HG02840 (cell line): ENCODE measurements around the gene CYP11A1.
A peak's percentile ranks its signal among the peaks of the same experiment; 100 is the strongest.

Experiments used
- ATAC-seq: cut with Tn5 transposase; IDR thresholded peaks from one replicate; pipeline ENCODE4 v1.9.1; 2021; ENCODE audit warnings: mild to moderate bottlenecking, moderate library complexity, moderate number of reproducible peaks; ENCODE audit not compliant: unreplicated experiment, low FRiP score

Gene CYP11A1

GRCh38 chr15:74389241-74390048 is 22.0 kb upstream of the CYP11A1 start:
- no peak for ATAC-seq

- no peak for ATAC-seq
Observed at GRCh38 chr15:74388363-74388951, 21.0 kb upstream of the CYP11A1 start.

DNA sequence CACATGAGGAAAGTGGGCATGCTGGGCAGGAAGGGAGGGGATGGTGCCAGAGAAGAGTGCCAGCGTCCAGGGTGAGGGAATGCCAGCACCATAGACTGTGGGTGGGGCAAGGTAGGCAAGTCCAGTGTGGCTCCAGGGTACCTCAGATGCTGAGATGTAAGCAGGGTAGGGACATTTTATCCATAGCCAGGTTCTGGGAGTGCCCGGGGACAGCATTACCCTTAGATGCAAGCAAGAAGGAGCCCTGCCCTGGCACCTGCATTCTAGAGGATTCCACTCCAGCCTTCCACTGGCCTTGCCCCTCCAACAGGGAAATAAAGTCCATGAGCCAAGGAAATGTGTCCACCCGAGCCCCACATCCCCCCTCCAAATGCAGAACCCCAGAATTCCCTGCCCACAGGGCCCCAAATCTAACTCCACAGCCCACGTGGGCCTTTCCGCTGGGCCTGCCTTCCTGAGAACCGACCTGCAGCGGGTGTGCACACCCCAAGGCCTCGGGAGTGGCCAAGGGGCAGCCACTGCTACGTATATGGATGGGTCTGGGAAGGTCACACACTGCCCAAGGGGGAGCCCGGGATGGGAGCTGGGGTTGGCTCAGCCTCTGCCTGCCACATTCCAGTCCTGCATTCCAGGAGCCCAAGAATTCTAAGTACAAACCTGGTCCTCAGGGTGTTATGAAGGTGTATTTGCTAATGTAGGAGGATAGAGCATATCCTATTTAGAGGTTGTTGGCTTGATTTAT is 20.3 kb upstream of the CYP11A1 start:
- ATAC-seq: no peak

- ATAC-seq: no peak
Observed at GRCh38 chr15:74387141-74387541, 19.7 kb upstream of the CYP11A1 start.

- no peak for ATAC-seq
Observed at GRCh38 chr15:74386496-74387140, 19.2 kb upstream of the CYP11A1 start.

DNA sequence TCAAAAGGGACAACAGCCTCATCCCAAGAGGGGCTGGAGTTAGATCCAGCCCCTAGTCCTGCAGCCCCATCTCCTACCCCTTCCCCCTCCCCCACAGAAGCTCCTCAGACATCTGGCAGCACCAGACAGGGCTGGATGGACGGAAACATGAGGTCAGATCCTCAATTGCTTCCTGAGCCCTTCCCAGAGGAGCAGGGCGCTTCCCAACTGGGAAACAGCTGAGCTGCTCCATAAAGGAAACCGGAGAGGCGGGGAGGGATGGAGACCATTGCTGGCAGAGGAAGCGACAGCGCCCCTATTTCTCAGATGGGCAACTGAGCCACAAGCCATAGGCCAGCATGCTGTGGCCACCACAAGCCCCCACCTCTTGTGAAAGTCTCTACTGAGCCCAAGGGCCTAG is 18.3 kb upstream of the CYP11A1 start:
- no peak for ATAC-seq

DNA sequence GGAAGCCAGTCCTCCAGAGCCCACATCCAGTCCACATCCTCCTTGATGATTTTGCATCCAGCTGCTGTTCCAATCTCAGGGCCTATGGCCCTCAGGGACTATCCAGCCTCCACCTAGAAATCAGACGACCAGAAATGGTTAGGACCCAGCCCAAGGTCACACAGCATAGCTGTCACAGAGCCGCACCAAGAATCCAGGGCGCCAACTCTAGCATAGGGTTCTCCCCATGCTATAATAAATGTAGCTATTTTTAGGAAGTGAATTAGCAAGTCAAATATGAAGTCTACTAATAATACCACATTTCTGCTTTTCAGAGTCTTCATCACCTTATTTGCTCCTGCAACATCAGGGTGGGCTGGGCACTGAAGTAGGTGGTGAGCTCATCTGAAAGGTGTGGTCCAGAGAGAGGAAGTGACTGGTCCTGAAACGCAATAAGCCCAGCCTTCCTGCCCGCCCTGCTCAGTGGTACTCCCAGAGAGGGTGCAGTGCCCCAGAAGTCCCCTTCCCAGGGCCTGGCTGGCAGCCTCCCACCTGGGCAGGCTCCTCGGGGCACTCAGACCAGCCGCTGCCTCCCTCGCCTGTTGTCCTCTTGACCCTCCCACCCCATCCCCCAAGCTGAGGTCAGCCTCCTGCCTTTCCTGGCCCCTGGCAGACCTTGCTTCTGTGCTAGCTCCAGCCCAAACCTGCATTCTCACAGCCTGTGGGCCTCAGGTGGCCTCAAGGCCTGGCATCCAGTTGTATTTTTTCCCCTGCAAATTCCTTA is 17.6 kb upstream of the CYP11A1 start:
- ATAC-seq: peak; percentile 47

- ATAC-seq: peak; percentile 1
Observed at GRCh38 chr15:74384566-74384880, 17.1 kb upstream of the CYP11A1 start.

DNA sequence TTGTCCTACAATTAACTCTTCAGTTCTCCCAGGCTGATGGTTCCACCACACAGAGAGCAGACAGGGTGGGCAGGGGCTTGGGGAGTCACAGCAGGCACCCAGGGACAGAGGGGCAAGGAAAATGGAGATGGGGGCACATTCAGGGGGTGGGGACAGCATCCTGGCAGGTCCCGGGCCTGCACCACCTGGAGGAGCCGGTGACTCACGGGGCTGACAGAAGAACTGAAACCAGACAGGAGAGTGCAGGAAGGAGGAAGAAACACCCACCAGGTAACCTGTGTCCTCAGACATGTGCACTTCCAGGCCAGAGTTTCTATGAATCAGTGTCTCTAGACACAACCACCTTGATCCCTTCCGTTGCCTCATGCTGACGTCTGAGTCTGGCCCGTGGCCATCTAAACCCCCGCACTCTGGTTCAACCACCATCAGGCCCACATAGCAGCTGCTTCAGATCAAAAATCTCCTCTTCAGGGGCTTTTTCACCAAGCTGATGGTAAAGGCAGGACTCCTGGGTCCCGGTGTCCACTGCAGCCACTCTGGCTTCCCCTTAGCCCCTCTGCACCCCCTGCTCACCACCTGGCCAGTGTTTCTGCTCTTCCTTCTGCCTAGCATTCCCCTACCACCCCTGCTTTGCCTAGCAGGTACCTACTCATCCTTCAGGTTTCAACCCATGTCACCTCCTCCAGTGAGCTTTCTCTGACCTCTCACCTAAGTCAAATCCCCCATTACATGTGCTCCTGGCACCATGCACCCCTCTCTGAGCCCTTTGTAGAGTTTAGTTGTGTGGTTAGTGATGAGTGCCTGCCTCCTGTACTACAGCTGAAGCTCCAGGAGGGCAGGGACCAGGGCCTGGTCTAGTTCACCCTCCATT is 16.5 kb upstream of the CYP11A1 start:
- peak; percentile 40 for ATAC-seq

GRCh38 chr15:74383286-74383685 is 15.8 kb upstream of the CYP11A1 start:
- ATAC-seq: peak; percentile 1

DNA sequence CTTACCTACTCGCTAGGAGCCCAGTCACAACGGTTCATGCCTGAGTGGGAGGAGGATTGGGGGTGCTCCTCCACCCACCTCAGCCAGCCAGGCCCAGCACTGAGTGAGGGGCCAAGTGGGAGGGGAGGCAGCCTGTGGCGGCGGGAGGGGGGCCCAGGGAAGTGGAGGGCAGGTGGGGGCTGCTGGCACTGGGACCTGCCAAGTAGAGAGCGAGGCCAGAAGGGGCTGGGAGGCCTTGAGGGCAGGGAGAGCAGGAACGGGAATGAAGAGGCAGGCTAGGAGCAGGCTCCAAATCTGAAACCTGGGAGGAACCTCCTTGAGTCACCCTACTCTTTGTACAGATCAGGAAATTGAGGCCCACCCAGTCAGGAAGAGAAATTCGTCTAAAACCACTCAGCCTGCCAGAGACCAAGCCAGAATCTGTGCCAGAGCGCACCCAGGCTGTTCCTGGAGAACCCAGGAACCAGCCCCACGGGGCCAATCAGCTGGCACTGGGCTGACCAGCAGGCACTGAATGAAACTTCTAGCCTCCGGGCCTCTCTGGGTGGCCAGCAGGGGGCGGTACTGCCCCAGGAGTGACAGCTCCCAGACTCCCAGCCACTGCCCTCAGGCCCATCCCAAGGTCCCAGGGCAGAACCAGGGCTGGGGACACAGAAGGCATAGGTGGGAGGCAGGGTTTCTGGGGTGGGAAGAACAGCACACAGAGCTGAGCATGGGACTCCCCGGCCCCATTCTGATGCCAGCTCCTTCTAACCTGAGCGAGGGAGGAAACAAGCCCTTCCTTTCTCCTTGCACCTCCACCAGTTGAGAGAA is 14.8 kb upstream of the CYP11A1 start:
- ATAC-seq: no peak

- ATAC-seq: no peak
Observed at GRCh38 chr15:74381481-74381880, 14.0 kb upstream of the CYP11A1 start.

GRCh38 chr15:74381190-74381453 is 13.7 kb upstream of the CYP11A1 start:
- ATAC-seq: no peak

DNA sequence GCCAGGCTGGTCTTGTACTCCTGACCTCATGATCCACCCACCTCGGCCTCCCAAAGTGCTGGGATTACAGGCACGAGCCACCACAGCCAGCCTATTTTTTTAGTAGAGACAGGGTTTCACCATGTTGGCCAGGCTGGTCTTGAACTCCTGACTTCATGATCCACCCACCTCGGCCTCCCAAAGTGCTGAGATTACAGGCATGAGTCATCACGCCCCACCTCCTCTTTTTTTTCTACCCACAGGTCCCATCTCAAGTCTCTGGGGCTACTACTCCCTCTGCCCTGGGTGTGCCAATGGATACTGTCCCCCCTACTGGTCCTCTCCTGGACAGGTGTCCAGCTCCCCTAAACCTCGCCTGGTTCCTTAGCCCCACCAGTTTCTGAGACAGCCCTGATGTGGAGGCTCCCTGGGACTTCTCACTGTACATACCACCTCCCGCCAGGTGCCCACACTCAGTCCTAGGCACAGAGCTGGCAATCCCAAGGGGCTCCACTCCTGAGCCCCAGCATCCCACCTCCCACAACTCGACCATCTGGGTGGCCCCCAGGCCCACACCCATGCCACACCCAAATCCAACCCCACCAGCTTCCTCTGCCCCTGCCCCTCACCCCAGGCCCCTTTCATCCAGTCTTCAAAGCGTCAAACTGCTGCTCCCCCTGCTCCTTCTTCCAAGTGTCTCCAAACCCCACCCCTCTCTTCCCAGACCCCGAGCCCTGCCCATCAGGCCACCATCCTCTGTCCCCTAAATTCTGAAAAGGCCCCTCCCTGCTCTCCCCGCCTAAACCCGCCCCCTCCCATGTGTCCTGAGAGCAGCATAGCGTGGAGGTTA is 13.1 kb upstream of the CYP11A1 start:
- ATAC-seq: no peak

GRCh38 chr15:74378848-74379247 is 11.4 kb upstream of the CYP11A1 start:
- ATAC-seq: no peak

DNA sequence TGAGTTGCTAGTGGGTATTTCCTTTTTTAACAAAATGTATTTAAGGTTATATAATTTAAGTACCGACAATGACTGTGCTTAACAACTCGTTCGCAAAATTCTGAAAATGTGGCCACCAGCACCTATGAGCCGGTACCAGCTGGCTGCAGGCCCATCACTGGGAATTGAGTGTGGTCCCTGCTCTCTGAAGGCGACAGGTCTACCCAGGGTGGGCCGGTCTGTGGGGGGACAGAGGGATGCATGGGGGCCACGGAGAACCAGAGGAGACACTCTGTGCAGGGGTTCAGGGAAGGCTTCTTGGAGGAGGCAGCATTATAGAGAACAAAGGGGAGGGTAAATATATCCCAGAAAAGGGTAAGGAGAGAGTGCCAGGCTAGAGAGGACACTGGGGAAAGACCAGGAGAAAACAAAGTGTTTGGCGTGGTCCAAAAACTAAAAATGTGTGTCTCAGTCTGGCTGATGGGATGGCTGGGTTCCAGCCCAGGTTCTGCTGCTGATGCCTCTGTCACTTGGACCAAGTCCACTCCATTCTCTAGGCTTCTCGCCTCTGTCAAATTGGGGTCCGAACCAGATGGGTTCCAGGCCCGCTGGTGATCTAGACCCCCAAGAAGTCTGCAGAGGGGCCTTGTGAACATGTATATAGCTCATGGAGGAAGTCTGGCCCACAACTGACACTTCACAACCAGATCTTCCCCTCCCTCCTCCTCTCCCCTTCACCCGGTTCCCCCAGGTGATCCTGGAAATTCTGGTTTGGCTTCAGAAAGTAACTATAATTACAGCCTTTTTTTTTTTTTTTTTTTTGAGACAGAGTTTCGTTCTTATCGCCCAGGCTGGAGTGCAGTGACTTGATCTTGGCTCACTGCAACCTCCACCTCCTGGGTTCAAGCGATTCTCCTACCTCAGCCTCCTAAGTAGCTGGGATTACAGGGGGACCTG is 10.7 kb upstream of the CYP11A1 start:
- no peak for ATAC-seq
